Omental fat pad (tissue), 4 donors: ENCODE results near the gene EFCAB8. TPM values are rescaled to one million over a fixed set of nuclear protein-coding genes. Genes with fewer than 3 reads are reported as not detected.

Experiments
- ATAC-seq: fragments of 150-250 bp; one replicate; pipeline ENCODE4 v1.9.1; 2016; ENCODE audit warnings: mild to moderate bottlenecking, moderate library complexity; ENCODE audit not compliant: low FRiP score
- DNase-seq: peaks from one replicate; pipeline ENCODE4 v3.0.0-alpha.2; 2019; ENCODE audit warnings: low spot score
- total RNA-seq, 4 donors: library from RNA; depleted of rRNA; stranded (reverse); fragments of >200 nt; gene quantifications; one replicate each; pipeline ENCODE4 v1.1.0, GENCODE V29; 2016
- TF ChIP-seq, protein P1 (sequence below), 3 donors: fragments of 450-650 bp; IDR thresholded peaks; one replicate each; pipeline ENCODE4 v1.5.1; 2016 to 2017; ENCODE audit warnings: antibody characterized with exemption in 3 of 3, mild to moderate bottlenecking in 3 of 3, moderate library complexity in 2 of 3

EFCAB8 gene
- total RNA-seq, 4 donors from 2014 or later: 0.24 TPM; not detected in 3

DNA sequence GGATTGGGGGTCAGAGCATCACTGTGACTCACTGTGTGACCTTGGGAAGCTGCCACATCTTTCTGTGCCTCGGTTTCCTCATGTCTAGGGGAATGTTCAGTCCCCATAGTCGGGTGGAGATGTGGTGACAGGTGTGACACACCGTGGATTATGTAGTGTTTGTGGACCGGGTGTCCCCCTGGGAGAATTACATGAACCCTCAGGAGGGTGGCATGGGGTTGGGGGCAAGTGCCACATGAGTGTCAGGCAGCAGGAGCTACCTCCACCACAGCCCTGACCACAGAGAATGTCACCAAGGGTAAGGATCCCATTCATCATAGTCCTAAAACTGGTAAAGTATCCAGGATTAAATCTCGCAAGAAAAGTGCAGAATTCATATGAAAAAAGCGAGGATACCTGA lies 122.3 kb downstream of the EFCAB8 start:
- TF ChIP-seq, protein P1, sequence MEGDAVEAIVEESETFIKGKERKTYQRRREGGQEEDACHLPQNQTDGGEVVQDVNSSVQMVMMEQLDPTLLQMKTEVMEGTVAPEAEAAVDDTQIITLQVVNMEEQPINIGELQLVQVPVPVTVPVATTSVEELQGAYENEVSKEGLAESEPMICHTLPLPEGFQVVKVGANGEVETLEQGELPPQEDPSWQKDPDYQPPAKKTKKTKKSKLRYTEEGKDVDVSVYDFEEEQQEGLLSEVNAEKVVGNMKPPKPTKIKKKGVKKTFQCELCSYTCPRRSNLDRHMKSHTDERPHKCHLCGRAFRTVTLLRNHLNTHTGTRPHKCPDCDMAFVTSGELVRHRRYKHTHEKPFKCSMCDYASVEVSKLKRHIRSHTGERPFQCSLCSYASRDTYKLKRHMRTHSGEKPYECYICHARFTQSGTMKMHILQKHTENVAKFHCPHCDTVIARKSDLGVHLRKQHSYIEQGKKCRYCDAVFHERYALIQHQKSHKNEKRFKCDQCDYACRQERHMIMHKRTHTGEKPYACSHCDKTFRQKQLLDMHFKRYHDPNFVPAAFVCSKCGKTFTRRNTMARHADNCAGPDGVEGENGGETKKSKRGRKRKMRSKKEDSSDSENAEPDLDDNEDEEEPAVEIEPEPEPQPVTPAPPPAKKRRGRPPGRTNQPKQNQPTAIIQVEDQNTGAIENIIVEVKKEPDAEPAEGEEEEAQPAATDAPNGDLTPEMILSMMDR (IDR thresholded peaks at IDR 0.05): no peak
- DNase-seq (no peak), ATAC-seq (no peak)

- TF ChIP-seq, protein P1 (IDR thresholded peaks at IDR 0.05): no peak
- ATAC-seq (no peak), DNase-seq (no peak)
Observed at GRCh38 chr20:32982617-32983458, 124.1 kb downstream of the EFCAB8 start.

GRCh38 chr20:32983459-32984112 lies 124.9 kb downstream of the EFCAB8 start:
- ATAC-seq (no peak), DNase-seq (no peak)
- TF ChIP-seq, protein P1 (IDR thresholded peaks at IDR 0.05): no peak

GRCh38 chr20:32984196-32984595 lies 125.5 kb downstream of the EFCAB8 start:
- DNase-seq (no peak), ATAC-seq (no peak)
- TF ChIP-seq, protein P1 (IDR thresholded peaks at IDR 0.05): no peak

- TF ChIP-seq, protein P1 (IDR thresholded peaks at IDR 0.05): no peak
- DNase-seq (no peak), ATAC-seq (no peak)
Observed at GRCh38 chr20:32984631-32985354, 126.1 kb downstream of the EFCAB8 start.

GRCh38 chr20:32985596-32985995 lies 126.9 kb downstream of the EFCAB8 start:
- TF ChIP-seq, protein P1 (IDR thresholded peaks at IDR 0.05): no peak
- DNase-seq: no peak
- ATAC-seq: no peak
